Lower leg skin (tissue), 3 donors: ENCODE measurements around the gene LAP3.

Experiments used
- CTCF ChIP-seq, 3 donors: fragments of 450-650 bp; IDR thresholded peaks; one replicate each; pipeline ENCODE4 v1.5.1; 2016; ENCODE audit warnings: antibody characterized with exemption in 3 of 3, mild to moderate bottlenecking in 3 of 3, moderate library complexity in 2 of 3
- POLR2A ChIP-seq, 2 donors: fragments of 450-650 bp; IDR thresholded peaks; one replicate each; pipeline ENCODE4 v1.6.1; 2016 to 2017; ENCODE audit warnings: antibody characterized with exemption in 2 of 2, mild to moderate bottlenecking in 1 of 2, moderate library complexity in 1 of 2

- TF ChIP-seq CTCF (IDR thresholded peaks at IDR 0.05) (no peak), POLR2A (IDR thresholded peaks at IDR 0.05) (no peak)
Measured at GRCh38 chr4:17657090-17657489, 80.1 kb downstream of the LAP3 start.
